ENCODE results near the gene ICA1. TPM values are rescaled to one million over a fixed set of nuclear protein-coding genes. Genes with fewer than 3 reads are reported as not detected.
"Not testable (repeated sequence)": the region's sequence is repeated elsewhere in the genome, so short reads cannot be mapped to it uniquely, and the experiment has no call there.

ICA1 gene
- total RNA-seq, 1 donor from 2014 or later: 25.5 TPM

GRCh38 chr7:8250547-8250946, 11.4 kb downstream of the ICA1 start:
- no peak for TF ChIP-seq POLR2A (IDR thresholded peaks at IDR 0.05)
- no peak for TF ChIP-seq POLR2AphosphoS5 (IDR thresholded peaks at IDR 0.05; ENCODE audit: insufficient read depth in 1 of 2, low read depth in 1 of 2)
- no peak for TF ChIP-seq CTCF (IDR thresholded peaks at IDR 0.05)
- Histone ChIP-seq H3K9me3 (no peaks in the 10 kb centered on the region), H3K4me3 (no peak overlapping the region), H3K36me3 (no peaks in the 10 kb centered on the region), H3K4me1 (no peaks in the 10 kb centered on the region), H3K27me3 (no peaks in the 10 kb centered on the region), H3K27ac (no peak overlapping the region)
- intact Hi-C loops (cut with DNase I): no loop called here
- DNase-seq (ENCODE audit: extremely low spot score in 2 of 2): no peak

GRCh38 chr7:8249121-8249520, 12.8 kb downstream of the ICA1 start:
- Histone ChIP-seq H3K36me3 (no peaks in the 10 kb centered on the region), H3K27ac (no peak overlapping the region), H3K9me3 (no peaks in the 10 kb centered on the region), H3K4me3 (no peak overlapping the region), H3K4me1 (no peaks in the 10 kb centered on the region), H3K27me3 (no peaks in the 10 kb centered on the region)
- intact Hi-C loops (cut with DNase I): no loop called here
- no peak for TF ChIP-seq POLR2AphosphoS5 (IDR thresholded peaks at IDR 0.05; ENCODE audit: insufficient read depth in 1 of 2, low read depth in 1 of 2)
- no peak for TF ChIP-seq CTCF (IDR thresholded peaks at IDR 0.05)
- TF ChIP-seq POLR2A (IDR thresholded peaks at IDR 0.05): no peak
- no peak for DNase-seq (ENCODE audit: extremely low spot score in 2 of 2)

GRCh38 chr7:8246020-8246419, 15.9 kb downstream of the ICA1 start:
- Histone ChIP-seq H3K36me3 (no peaks in the 10 kb centered on the region), H3K27me3 (no peaks in the 10 kb centered on the region), H3K4me1 (no peaks in the 10 kb centered on the region), H3K9me3 (no peaks in the 10 kb centered on the region), H3K27ac (no peak overlapping the region), H3K4me3 (no peak overlapping the region)
- TF ChIP-seq POLR2A (IDR thresholded peaks at IDR 0.05) (no peak), POLR2AphosphoS5 (IDR thresholded peaks at IDR 0.05; ENCODE audit: insufficient read depth in 1 of 2, low read depth in 1 of 2) (no peak), CTCF (IDR thresholded peaks at IDR 0.05) (no peak)
- no peak for DNase-seq (ENCODE audit: extremely low spot score in 2 of 2)
- intact Hi-C loops (cut with DNase I): no loop called here

- intact Hi-C loops (cut with DNase I); H3K4me1 ChIP-seq; H3K36me3 ChIP-seq: not testable (repeated sequence)
Measured at GRCh38 chr7:8245032-8245431, 16.9 kb downstream of the ICA1 start.

GRCh38 chr7:8243059-8243458, 18.9 kb downstream of the ICA1 start:
- H3K4me1 ChIP-seq; H3K4me3 ChIP-seq; H3K9me3 ChIP-seq; H3K27me3 ChIP-seq; H3K36me3 ChIP-seq; DNase-seq (ENCODE audit: extremely low spot score in 2 of 2); H3K27ac ChIP-seq; intact Hi-C loops (cut with DNase I): not testable (repeated sequence)

More at GRCh38 chr7:8245032-8245431, 16.9 kb downstream of the ICA1 start:
- not testable (repeated sequence) for H3K27ac ChIP-seq; H3K27me3 ChIP-seq; H3K9me3 ChIP-seq; DNase-seq (ENCODE audit: extremely low spot score in 2 of 2); H3K4me3 ChIP-seq

- H3K4me3 ChIP-seq; intact Hi-C loops (cut with DNase I); H3K4me1 ChIP-seq; H3K9me3 ChIP-seq; H3K27me3 ChIP-seq; DNase-seq (ENCODE audit: extremely low spot score in 2 of 2); H3K36me3 ChIP-seq; H3K27ac ChIP-seq: not testable (repeated sequence)
Measured at GRCh38 chr7:8239702-8240362, 22.1 kb downstream of the ICA1 start.
